Aorta (tissue), 5 donors: ENCODE data around the gene PTPRN2. TPM values are rescaled to one million over a fixed set of nuclear protein-coding genes. Genes with fewer than 3 reads are reported as not detected.
A peak's percentile ranks its signal among the peaks of the same experiment; 100 is the strongest.

Experiments
- ATAC-seq: fragments of 200-7000 bp; cut with Tn5 transposase; one replicate; pipeline ENCODE4 v1.9.1; 2022; ENCODE audit warnings: moderate library complexity; ENCODE audit not compliant: low FRiP score
- DNase-seq, 2 donors: peaks; one replicate each; pipeline ENCODE4 v3.0.0-alpha.2; 2020
- H3K27ac ChIP-seq, 2 donors: one replicate each; pipeline ENCODE4 v1.5.1; 2013; ENCODE audit warnings: low read length in 2 of 2, mild to moderate bottlenecking in 2 of 2, moderate library complexity in 2 of 2, control low read depth in 1 of 2, inconsistent platforms in 1 of 2, low read depth in 1 of 2
- H3K27me3 ChIP-seq, 2 donors: one replicate each; pipeline ENCODE4 v1.6.1; 2013; ENCODE audit warnings: control low read depth in 1 of 2, low read length in 1 of 2, mild to moderate bottlenecking in 1 of 2, moderate library complexity in 1 of 2; ENCODE audit not compliant: insufficient read depth in 2 of 2, control insufficient read depth in 1 of 2
- H3K36me3 ChIP-seq, 2 donors: one replicate each; pipeline ENCODE4 v1.6.1; 2013; ENCODE audit warnings: control low read depth in 1 of 2, low read length in 1 of 2, mild to moderate bottlenecking in 1 of 2; ENCODE audit not compliant: insufficient read depth in 2 of 2, control insufficient read depth in 1 of 2
- H3K4me1 ChIP-seq, 2 donors: one replicate each; pipeline ENCODE4 v1.6.1; 2013; ENCODE audit warnings: low read length in 2 of 2, control low read depth in 1 of 2, mild to moderate bottlenecking in 1 of 2, moderate library complexity in 1 of 2; ENCODE audit not compliant: insufficient read depth in 2 of 2, control insufficient read depth in 1 of 2
- H3K4me3 ChIP-seq, 2 donors: one replicate each; pipeline ENCODE4 v1.5.1; 2013; ENCODE audit warnings: low read length in 2 of 2, control low read depth in 1 of 2, mild to moderate bottlenecking in 1 of 2
- H3K9me3 ChIP-seq: one replicate; pipeline ENCODE4 v1.6.1; 2013; ENCODE audit warnings: mild to moderate bottlenecking, low read length; ENCODE audit not compliant: control insufficient read depth
- WGBS, 2 donors: extraction: QIAGEN DNeasy Blood & Tissue Kit; methylation state at CpG; one replicate each; pipeline ENCODE4 v1.1.7; 2013; 5-methylcytosine and 5-hydroxymethylcytosine counted together
- intact Hi-C, 2 donors: fragments of 100-400 bp; cut with DNase I; formaldehyde crosslinking; loops; one replicate each; pipeline versions ENCODE4 v1.14.2 to v1.15.0; 2022
- polyA plus RNA-seq, 2 donors: library from polyadenylated mRNA; stranded (reverse); fragments of 200-250 nt; gene quantifications; one replicate each; pipeline ENCODE4 v1.2.3, GENCODE V29; 2013
- total RNA-seq, 2 donors: library from RNA; stranded (reverse); fragmentation: NEBNext Ultra II Directional; extraction: Animal tissue kit (Norgen Biotek cat#: 25700); gene quantifications; one replicate each; pipeline ENCODE4 v1.2.1, GENCODE V29; 2021
- donor health status: healthy with polysubstance abuse.
- donor health status: Bipolar disorder and iron deficiency.
- donor health status: DM: no; HTN: no; CAD: no.
- donor health status: DM: no; HTN: no; CAD: no.
- donor health status: DM: yes; HTN: yes; CAD: no.

Gene PTPRN2
- total and polyA plus RNA-seq, 4 donors = 0.67 to 3.3 (median 1.4) TPM

GRCh38 chr7:157908006-157908782 is 679.4 kb downstream of the PTPRN2 start:
- Histone ChIP-seq H3K4me3 (no peak overlapping the region), H3K27me3 (no peaks in the 10 kb centered on the region), H3K27ac (no peak overlapping the region), H3K9me3 (no peaks in the 10 kb centered on the region), H3K4me1 (no peaks in the 10 kb centered on the region), H3K36me3 (no peaks in the 10 kb centered on the region)
- DNase-seq (no peak), ATAC-seq (no peak)
- intact Hi-C loops = no loop called here
- WGBS, 2 donors = 84 to 86% methylated on average over 31 of the region's 31 CpGs

- H3K9me3 ChIP-seq = no peaks in the 10 kb centered on the region
Measured at GRCh38 chr7:157907091-157907490, 680.5 kb downstream of the PTPRN2 start.

GRCh38 chr7:157906583-157906982 is 681.0 kb downstream of the PTPRN2 start:
- ATAC-seq (no peak), DNase-seq (no peak)
- intact Hi-C loops = no loop called here
- Histone ChIP-seq H3K4me1 (no peaks in the 10 kb centered on the region), H3K9me3 (no peaks in the 10 kb centered on the region), H3K27me3 (no peaks in the 10 kb centered on the region), H3K36me3 (no peaks in the 10 kb centered on the region), H3K27ac (no peak overlapping the region), H3K4me3 (no peak overlapping the region)
- 81 to 87% methylated on average over 7 of the region's 7 CpGs for WGBS, 2 donors

More at GRCh38 chr7:157907091-157907490, 680.5 kb downstream of the PTPRN2 start:
- Histone ChIP-seq H3K27me3 (no peaks in the 10 kb centered on the region), H3K4me3 (no peak overlapping the region), H3K36me3 (no peaks in the 10 kb centered on the region), H3K4me1 (no peaks in the 10 kb centered on the region), H3K27ac (no peak overlapping the region)
- ATAC-seq = no peak
- 91 to 94% methylated on average over 18 of the region's 18 CpGs for WGBS, 2 donors
- intact Hi-C loops = no loop called here
- no peak for DNase-seq

- ATAC-seq = no peak
- WGBS, 2 donors = 39 to 40% methylated on average over 20 of the region's 20 CpGs
- H3K36me3 ChIP-seq = no peaks in the 10 kb centered on the region
Measured at GRCh38 chr7:157905651-157906461, 681.8 kb downstream of the PTPRN2 start.

GRCh38 chr7:157904866-157905570 is 682.6 kb downstream of the PTPRN2 start:
- no peak overlapping the region for H3K4me3 ChIP-seq
- no peak for ATAC-seq

More at GRCh38 chr7:157905651-157906461, 681.8 kb downstream of the PTPRN2 start:
- Histone ChIP-seq H3K27ac (no peak overlapping the region), H3K4me1 (no peaks in the 10 kb centered on the region), H3K9me3 (no peaks in the 10 kb centered on the region), H3K4me3 (no peak overlapping the region), H3K27me3 (no peaks in the 10 kb centered on the region)
- DNase-seq = no peak
- intact Hi-C loops = no loop called here

GRCh38 chr7:157904211-157904865 is 683.3 kb downstream of the PTPRN2 start:
- no peak overlapping the region for H3K27ac ChIP-seq
- H3K4me3 ChIP-seq = no peak overlapping the region
- no peaks in the 10 kb centered on the region for H3K9me3 ChIP-seq
- DNase-seq (no peak), ATAC-seq (peak; percentile 23)
- WGBS, 2 donors = 75% methylated on average over 28 of the region's 28 CpGs
- H3K4me1 ChIP-seq = no peaks in the 10 kb centered on the region
- no peaks in the 10 kb centered on the region for H3K36me3 ChIP-seq
- no peaks in the 10 kb centered on the region for H3K27me3 ChIP-seq
- intact Hi-C loops = no loop called here

More at GRCh38 chr7:157904866-157905570, 682.6 kb downstream of the PTPRN2 start:
- intact Hi-C loops = no loop called here
- 66 to 70% methylated on average over 17 of the region's 17 CpGs for WGBS, 2 donors
- Histone ChIP-seq H3K4me1 (no peaks in the 10 kb centered on the region), H3K27ac (no peak overlapping the region), H3K9me3 (no peaks in the 10 kb centered on the region), H3K36me3 (no peaks in the 10 kb centered on the region), H3K27me3 (no peaks in the 10 kb centered on the region)
- no peak for DNase-seq

GRCh38 chr7:157903710-157904109 is 683.9 kb downstream of the PTPRN2 start:
- intact Hi-C loops = no loop called here
- Histone ChIP-seq H3K27me3 (no peaks in the 10 kb centered on the region), H3K9me3 (no peaks in the 10 kb centered on the region), H3K4me1 (no peaks in the 10 kb centered on the region), H3K4me3 (no peak overlapping the region), H3K36me3 (no peaks in the 10 kb centered on the region), H3K27ac (no peak overlapping the region)
- no peak for DNase-seq
- 59 to 60% methylated on average over 14 of the region's 14 CpGs for WGBS, 2 donors
- ATAC-seq = no peak

- H3K27me3 ChIP-seq = no peaks in the 10 kb centered on the region
- H3K9me3 ChIP-seq = no peaks in the 10 kb centered on the region
- no peak for ATAC-seq
- no peak overlapping the region for H3K4me3 ChIP-seq
- H3K36me3 ChIP-seq = no peaks in the 10 kb centered on the region
- WGBS, 2 donors = 79 to 86% methylated on average over 9 of the region's 9 CpGs
- intact Hi-C loops = no loop called here
- no peaks in the 10 kb centered on the region for H3K4me1 ChIP-seq
- no peak overlapping the region for H3K27ac ChIP-seq
- DNase-seq = no peak
Measured at GRCh38 chr7:157903296-157903695, 684.3 kb downstream of the PTPRN2 start.
